Right hindlimb (tissue), 1 donor: ENCODE measurements around the gene DLL3.
"Not testable (repeated sequence)": the region's sequence is repeated elsewhere in the genome, so short reads cannot be mapped to it uniquely, and the experiment has no call there.

Experiments used
- DNase-seq: peaks from one replicate; pipeline ENCODE4 v3.0.0-alpha.2; 2018

The DLL3 gene

DNA sequence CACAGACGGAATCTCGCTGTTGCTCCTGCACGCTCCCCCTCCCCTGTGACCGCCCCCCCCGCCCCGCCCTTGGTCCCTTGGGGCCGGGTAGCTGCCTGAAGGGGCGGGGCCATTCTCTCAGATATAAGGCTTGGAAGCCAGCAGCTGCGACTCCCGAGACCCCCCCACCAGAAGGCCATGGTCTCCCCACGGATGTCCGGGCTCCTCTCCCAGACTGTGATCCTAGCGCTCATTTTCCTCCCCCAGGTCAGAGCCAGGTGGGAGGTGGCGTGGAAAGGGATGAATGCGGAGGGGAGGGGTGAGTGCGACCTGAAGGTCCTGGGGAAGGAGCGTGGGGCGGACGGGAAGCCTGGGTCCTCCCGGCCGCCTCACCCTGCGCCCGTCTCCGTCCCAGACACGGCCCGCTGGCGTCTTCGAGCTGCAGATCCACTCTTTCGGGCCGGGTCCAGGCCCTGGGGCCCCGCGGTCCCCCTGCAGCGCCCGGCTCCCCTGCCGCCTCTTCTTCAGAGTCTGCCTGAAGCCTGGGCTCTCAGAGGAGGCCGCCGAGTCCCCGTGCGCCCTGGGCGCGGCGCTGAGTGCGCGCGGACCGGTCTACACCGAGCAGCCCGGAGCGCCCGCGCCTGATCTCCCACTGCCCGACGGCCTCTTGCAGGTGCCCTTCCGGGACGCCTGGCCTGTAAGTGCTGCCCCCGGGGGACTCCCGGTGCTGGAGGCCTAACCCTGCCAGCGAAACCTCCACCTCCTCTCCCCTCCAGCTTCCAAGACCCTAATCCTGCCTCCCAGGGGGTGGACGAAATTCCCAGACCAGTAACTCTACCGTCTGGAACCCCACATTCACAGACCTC, at the start of gene DLL3:
TSS of gene DLL3 (plus strand) at position 150 of the 845 bp plus-strand sequence. CDS start at position 178, 28 bp downstream.
- DNase-seq = no peak

GRCh38 chr19:39449116-39449797, 49.5 kb upstream of the DLL3 start:
- DNase-seq = no peak

DNA sequence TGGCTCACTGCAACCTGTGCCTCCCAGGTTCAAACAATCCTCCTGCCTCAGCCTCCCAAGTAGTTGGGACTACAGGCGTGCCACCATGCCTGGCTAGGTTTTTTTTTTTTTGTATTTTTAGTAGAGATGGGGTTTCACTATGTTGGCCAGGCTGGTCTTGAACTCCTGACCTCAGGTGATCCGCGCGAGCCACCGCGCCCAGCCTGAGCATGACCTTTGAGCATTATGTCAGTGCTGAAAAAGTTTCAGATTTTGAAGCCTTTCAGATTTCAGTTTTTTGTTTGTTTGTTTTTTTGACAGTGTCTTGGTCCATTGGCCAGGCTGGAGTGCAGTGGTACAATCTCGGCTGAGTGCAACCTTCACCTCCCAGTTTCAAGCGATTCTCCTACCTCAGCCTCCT, 47.5 kb upstream of the DLL3 start:
- not testable (repeated sequence) for DNase-seq

DNA sequence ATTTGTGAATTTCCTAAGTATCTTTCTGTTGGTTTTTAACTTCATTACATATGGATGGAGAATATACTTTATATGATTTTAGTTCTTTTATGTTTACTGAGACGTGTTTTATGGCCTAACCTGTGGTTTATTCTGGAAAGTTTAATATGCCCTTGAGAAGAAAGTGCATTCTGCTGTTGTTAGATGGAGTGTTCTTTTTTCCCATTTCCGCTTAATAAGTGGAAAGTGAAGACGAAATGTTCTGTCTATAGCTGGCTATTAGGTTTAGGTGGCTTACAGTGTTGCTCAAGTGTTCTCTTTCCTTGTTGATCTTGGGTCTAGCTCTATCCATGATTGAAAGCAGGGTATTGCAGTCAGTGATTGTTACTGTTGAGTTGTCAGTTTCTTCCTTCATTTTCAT, 35.3 kb upstream of the DLL3 start:
- no peak for DNase-seq

GRCh38 chr19:39465956-39466747, 32.6 kb upstream of the DLL3 start:
- no peak for DNase-seq

- DNase-seq = no peak
Observed at GRCh38 chr19:39467941-39468340, 30.8 kb upstream of the DLL3 start.

- no peak for DNase-seq
Observed at GRCh38 chr19:39469036-39469435, 29.7 kb upstream of the DLL3 start.

GRCh38 chr19:39469567-39469966, 29.2 kb upstream of the DLL3 start:
- DNase-seq = no peak

DNA sequence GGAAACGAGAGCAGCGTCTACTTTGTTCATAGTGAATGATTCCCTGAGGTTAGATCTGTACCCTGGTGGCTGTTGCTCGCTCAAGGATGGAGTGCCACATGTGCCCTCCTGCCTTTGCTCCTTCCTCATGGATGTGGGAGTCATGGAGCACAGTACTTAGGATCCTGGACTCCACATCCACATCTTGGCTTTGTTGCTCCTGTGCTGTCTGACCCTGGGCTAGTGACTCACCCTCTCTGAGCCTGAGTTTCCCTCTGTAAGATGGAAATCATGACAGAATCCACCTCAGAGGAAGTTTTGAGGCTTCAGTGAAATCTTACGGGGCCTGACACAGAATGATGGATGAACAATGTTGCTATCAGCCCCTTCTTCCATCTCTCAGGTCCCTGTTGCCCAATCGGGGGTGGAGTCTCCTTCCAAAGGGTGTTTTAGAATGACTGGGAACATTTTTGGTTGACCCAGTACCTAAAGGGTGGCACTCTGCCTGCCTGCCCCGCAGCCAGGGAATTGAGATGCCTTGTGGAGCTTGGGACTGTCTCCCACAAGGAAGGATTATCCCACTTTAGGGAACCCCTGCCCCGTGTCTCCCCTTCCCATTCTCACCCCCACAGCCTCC, 27.9 kb upstream of the DLL3 start:
- no peak for DNase-seq

DNA sequence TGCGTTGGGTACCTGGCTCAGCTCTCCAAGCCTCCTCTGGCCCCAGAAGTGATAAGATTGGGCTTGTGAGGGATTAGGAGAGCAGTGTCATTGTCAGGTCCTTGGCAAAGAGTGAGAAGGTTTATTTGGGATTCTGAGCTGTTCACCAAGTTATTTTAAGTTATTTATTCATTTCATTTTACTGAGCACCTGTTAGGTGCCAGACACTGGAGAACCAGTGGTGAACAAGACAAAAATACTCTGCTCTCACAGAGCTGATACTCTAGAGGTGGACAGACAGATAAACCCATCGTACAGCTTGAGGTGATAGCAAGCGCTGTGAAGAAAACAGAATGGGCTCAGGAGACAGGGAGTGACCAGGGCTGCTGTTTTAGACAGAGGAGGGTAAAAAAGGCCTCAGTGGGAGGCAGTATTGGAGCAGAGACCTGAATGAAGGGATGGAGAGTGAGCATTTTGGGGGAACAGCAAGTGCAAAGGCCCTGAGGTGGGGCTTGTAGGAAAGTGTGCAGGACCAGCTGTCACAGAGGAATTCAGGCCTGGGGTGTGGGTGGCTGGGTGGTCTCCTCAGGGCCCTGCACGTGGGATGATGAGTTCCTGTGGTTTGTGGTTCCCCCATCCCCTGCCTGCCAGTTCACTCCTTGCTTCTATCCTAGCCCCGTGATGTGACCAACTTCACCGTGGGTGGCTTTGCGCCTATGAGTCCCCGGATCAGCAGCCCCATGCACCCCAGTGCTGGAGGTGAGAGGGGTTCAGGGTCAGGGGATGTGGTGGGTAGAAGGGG, 26.8 kb upstream of the DLL3 start:
- DNase-seq = no peak

GRCh38 chr19:39472746-39473442, 25.9 kb upstream of the DLL3 start:
- no peak for DNase-seq

GRCh38 chr19:39473443-39473960, 25.2 kb upstream of the DLL3 start:
- DNase-seq = no peak

DNA sequence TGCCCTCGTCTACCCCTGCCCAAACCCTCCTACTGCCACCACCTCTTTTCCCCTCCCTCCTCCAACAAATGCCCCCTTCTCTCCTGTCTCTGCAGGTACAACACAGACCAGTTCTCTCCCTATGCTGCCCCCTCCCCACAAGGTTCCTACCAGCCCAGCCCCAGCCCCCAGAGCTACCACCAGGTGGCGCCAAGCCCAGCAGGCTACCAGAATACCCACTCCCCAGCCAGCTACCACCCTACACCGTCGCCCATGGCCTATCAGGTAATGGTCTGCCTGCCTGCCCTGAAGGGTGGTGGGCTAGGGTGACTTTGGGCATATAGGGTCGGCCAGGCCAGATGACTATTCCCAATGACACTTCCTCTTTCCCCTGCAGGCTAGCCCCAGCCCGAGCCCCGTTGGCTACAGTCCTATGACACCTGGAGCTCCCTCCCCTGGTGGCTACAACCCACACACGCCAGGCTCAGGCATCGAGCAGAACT, 24.6 kb upstream of the DLL3 start:
- DNase-seq = peak; percentile 47

DNA sequence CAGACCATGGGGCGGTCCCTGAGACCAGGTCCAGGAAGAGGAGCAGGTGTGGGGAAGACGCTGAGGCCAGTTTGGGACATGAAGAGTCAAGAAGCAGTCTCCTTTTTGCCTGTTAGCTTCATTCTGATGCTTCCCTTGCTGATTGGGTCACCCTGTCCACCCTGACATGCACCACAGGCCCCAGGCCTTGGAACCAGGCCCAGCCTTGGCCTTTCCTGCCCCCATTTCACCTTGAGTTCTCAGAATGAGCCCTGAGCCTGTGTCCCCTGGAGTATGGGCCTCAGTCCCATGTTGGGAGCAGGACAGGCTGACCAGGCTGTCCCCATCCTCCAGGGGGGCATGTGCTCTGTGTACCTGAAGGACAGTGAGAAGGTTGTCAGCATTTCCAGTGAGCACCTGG, 23.0 kb upstream of the DLL3 start:
- no peak for DNase-seq

- DNase-seq = not testable (repeated sequence)
Observed at GRCh38 chr19:39479319-39479801, 19.4 kb upstream of the DLL3 start.

DNA sequence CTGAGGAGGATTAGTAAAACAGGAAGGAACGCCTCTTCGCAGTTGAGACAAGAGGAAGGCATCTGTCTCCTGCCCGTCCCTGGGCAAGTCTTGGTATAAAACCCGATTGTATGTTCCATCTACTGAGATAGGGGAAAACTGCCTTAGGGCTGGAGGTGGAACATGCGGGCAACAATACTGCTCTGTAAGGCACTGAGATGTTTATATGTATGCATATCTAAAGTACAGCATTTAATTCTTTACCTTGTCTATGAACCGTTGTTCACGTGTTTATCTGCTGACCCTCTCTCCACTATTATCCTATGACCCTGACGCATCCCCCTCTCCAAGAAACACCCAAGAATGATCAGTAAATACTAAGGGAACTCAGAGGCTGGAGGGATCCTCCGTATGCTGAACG, 18.8 kb upstream of the DLL3 start:
- no peak for DNase-seq

DNA sequence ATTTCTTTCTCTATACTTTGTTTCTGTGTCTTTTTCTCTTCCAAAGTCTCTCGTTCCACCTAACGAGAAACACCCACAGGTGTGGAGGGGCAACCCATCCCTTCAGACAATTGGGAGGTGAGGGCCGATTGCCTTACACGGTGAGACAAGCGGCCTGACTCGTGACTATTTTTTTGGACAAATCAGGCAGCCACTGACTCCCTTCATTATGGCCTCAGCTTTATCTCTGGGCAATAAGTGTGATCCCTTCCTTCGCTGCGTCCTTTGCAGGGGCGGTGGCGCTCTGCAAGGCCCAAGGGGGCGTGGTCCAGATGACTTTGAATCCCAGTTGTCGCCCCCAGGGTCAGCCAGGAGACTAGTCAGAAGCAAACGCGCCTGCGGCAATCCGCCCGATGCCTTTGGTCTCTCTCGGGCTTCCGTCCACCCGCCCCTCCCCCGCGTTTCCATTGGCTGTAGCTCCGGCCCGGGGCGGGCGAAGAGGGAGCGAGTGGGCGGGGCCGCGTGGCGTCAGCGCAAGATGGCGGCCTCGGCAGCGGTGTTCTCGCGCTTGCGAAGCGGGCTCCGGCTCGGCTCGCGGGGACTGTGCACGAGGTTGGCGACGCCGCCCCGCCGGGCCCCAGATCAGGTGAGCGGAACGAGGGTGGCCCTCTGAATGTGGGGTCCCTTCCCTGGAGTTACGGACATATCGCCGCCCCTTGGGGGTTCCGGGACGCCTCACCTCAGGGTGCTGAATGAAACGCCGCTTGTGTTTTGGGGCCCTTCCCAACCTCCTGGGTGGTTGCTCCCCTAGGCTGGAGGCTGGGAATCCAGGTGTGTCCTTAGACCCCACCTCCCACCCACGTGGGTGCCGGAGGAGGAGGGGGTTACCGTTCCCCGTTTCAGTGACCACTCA, 18.2 kb upstream of the DLL3 start, which contains the start of gene TIMM50:
TSS of gene TIMM50 (plus strand) at position 502 of the 892 bp plus-strand sequence. CDS start at position 518, 16 bp downstream.
- peak; percentile 97 for DNase-seq

DNA sequence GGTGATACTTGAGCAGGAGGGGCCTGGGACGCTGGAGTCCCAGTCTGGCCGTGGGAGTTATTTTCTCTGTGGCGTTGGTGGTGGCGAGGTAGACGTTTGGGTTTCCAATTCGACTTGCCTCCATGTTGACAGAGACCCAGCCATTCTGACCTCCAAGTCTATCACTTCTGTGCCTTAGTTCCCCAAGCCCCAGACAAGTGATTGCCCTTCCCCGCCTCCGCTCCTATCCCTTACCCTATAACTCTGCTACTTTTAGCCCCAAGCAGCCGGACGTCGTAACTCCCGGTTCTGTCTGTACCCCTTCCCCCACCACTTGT, 17.6 kb upstream of the DLL3 start:
- DNase-seq = no peak

DNA sequence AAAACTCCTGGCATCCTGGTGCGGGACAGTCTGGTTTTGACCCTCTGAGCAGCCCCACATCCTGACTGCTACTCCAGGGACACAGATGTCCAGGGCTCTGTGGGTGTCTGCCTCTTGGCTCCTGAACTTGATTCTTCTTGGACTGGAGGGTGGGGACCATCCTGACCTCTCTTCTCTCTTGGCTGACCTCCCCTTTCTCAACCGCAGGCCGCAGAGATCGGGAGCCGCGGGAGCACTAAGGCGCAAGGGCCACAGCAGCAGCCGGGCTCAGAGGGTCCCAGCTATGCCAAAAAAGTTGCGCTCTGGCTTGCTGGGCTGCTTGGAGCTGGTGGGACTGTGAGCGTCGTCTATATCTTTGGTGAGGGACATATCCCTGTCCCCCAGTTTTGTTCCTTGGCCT, 17.1 kb upstream of the DLL3 start:
- DNase-seq = no peak

DNA sequence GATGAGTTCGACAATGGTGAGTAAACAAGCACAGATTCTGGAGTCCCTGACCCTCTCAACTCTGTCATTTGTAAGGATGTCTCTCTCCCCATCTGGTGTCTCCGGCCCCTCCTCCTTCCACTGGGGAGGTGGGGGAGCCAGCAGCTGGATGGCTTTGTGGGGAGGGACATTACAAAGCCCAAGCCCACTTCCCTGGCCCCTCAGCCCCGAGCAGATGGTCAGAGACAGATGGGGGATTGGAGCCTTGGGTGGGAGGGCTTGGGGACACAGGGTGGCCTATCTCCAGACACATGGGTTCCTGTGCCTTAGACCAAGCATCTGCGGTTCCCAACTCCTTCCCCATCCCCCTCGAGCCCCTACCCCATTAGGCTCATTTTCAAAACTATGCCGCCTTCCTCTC, 15.6 kb upstream of the DLL3 start:
- no peak for DNase-seq
